ENCODE data around the gene MUC5B.

MUC5B gene

DNA sequence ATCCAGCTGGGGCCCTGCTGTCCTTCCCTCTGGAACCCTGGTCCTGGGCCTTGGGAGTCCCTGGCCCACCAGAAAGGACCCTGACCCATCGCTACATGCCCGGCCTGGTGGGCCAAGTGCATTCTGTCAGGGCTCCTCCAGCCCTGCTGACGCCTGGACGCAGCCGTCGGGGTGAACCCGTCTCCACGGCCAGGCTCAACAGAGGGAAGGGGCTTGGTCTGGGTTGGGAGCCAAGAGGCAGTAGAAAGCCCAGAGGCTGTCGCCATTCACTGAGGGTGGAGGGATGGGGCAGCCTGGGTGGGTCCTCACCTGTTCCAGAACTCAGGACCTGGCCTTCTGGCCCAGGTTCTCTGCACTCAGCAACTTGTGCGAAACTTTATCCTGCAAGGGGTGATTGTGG, 47.6 kb downstream of the MUC5B start:
- no peak for DNase-seq

DNA sequence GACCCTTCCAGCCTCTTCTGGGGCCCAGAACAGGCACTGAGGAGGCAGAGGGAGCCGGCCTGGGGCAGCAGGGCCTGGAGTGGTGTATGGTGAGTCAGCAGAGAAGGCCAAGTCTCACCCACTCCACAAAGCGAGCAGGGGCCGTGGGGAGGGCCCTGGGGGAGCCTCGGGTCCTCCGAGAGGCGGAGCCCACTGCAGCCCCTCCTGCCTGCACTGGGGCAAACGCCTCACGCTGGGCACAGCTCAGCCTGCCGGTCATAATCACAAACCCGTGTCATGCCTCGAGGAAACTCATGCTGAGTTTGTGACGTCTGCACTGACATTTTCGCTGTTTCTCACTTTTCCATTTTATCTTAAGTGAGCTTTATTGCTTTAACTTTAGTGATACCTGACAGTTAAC, 48.1 kb downstream of the MUC5B start:
- DNase-seq, result no peak

DNA sequence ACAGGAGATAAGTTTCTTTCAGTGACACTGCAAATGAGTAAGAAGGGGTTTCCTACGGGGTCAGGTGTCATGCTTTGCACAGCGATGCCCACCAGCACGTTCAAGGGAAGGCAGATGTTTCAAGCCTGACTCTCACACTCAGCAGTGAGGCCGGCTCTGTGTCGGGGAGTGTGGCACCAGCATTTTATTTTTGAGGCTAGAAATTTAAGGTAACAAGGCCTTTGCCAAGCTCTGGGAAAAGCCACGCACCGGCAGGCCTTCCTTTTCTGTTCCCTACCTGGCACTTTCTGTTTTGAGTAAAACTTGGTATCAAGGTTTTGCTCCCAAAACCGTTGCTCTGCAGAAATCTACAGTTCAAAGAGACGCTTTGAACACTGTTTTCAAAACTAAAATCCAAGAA, 48.5 kb downstream of the MUC5B start:
- no peak for DNase-seq

GRCh38 chr11:1271927-1272326, 49.1 kb downstream of the MUC5B start:
- DNase-seq, result no peak

- no peak for DNase-seq
Measured at GRCh38 chr11:1272531-1272930, 49.7 kb downstream of the MUC5B start.

DNA sequence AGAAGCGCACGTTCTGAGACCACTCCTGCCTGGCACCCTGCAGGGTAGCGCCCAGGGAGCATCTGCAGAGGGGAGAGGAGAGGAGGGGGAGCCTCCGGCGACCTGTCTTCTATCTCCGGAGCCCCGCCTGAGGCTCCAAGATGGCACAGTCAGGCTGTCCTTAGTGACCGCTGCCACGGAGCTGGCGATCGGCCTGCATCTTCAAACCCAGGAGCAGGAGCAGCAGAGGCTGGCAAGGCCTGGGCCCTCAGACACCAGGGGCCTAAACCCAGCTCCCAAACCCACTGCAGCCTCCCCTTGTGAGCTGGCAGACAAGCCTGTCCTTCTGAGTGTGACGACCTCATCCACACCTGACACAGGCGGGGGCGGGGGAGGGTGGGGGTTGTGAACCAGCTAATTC, 51.6 kb downstream of the MUC5B start:
- no peak for DNase-seq

- DNase-seq, result no peak
Measured at GRCh38 chr11:1275021-1275420, 52.2 kb downstream of the MUC5B start.

DNA sequence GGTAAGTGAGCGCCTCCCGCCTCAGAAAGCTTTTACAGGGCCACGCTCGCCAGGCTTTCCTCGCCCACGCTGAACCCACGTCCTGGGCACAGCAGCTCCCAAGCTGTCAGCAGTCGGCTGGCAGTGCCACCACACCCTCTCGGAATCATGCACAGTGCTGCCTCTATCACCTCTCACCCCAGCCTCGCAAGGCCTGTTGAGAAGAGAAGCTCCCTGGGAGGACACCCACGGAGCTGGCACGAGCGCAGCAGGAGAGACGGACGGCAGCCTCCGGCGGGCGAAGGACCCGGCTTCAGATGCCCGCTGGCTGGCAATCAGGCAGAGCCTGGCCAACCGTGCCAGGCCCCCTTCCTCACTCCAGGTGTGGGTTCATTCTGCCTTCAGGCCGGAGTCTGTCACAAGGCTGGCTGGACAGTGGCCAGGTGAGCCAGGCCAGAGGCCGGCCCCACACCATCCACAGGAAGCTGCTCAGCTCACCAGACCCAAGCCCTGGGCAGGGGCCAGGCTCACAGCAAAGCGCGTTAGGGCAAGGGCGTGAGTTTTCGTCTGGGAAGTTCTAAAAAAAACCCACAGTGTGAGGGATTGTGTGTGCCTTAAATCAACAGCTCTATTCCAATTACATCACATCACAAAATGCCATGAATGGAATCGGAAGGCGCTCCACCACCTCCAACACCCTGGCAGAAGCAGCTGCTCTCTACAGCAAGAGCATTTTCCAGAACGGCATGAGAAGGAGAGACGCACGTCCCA, 53.4 kb downstream of the MUC5B start:
- no peak for DNase-seq

GRCh38 chr11:1276866-1277615, 54.2 kb downstream of the MUC5B start:
- DNase-seq, result no peak

- no peak for DNase-seq
Measured at GRCh38 chr11:1277936-1278512, 55.2 kb downstream of the MUC5B start.

GRCh38 chr11:1278766-1279673, 56.2 kb downstream of the MUC5B start:
- no peak for DNase-seq

DNA sequence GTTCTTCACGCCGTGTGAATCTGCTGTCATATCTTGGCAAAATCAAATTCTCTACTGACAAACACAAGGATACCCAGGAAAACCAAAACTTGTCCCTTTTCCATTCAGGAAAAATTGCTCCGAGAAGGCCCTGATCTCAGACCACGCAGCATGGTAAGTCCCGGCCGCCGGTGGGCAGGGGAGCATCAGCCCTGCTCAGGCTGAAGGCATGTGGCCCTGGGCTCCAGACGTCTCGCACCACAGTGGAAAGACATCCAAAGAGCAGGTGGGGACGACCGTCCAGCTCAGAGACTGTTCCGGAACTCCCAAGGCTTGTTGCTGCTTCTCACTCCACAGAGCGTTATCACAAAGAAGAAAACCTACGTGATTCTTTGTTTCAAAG, 56.8 kb downstream of the MUC5B start:
- DNase-seq, result no peak

- no peak for DNase-seq
Measured at GRCh38 chr11:1280116-1281035, 57.5 kb downstream of the MUC5B start.

DNA sequence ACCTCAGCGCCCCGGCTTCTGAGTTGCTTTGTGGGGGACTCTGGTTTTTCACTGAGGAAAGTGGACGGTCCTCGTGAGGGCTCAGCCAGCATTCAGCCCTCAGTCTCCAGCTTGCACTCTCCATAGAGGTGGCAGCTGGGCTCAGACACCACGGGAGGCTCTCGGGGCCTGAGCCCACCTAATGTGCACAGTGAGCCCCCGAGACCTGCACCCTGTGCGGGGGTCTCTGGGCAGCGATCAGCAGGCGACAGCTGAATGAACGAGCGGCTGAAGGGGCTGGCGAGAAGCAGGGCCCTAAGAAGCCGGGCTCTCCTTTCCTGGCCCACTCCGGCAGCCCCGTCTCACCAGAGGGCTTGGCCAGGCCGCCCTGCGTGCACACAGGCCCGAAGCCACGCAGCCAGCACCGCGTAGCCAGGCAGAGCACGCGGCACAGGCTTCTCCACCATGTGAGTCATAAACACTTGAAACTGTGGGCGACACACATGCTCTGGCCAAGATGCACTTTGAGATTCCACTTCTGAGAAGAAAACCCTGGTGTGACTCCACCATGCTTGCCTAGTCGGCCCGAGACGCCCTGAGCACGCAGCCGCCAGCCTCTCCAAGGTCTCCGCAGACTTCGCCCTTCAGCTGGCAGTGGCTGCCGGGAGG, 58.6 kb downstream of the MUC5B start:
- no peak for DNase-seq

GRCh38 chr11:1281974-1282365, 59.1 kb downstream of the MUC5B start:
- no peak for DNase-seq

DNA sequence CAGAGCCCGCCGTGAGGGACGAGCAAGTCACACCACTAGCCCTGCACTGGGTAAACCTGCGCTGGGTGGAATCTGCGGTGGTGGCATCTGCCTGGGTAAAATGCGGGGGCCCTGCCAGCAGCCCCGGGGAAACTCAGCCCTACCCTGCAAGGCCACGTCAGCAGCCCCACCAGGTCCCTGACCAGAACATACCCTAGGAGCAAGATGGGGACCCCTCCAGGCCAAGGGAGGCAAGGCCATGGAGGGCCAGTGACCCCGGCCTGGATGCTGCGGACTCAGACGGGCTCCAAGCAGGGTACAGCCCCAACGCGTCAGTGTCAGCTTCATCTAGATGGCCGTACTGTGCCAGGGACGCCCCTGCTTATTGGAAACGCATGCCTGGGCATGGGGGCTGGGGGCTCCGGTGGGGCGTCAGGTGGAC, 60.2 kb downstream of the MUC5B start:
- no peak for DNase-seq

DNA sequence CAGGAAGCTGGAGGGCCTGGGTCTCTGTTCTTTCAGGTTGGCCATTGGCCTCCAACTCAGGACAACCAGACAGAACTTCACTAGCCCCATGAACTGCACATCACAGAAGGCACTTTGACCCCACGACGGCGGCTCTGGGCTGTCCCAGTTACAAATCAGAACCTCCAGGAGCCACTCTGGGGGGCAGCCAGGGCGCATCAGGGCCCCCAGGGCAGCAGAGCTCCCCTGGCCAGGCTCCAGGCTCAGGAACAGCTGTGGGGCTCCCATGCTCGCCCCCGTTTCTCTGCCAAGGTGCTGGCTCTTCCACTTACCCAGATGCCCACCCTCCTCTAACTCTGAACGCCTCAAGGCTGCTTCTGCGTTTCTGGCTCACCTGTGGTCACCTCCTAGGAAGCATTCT, 61.0 kb downstream of the MUC5B start:
- DNase-seq, result no peak

GRCh38 chr11:1285316-1285744, 62.5 kb downstream of the MUC5B start:
- no peak for DNase-seq

- DNase-seq, result no peak
Measured at GRCh38 chr11:1285876-1286275, 63.0 kb downstream of the MUC5B start.

- no peak for DNase-seq
Measured at GRCh38 chr11:1287928-1288327, 65.1 kb downstream of the MUC5B start.

DNA sequence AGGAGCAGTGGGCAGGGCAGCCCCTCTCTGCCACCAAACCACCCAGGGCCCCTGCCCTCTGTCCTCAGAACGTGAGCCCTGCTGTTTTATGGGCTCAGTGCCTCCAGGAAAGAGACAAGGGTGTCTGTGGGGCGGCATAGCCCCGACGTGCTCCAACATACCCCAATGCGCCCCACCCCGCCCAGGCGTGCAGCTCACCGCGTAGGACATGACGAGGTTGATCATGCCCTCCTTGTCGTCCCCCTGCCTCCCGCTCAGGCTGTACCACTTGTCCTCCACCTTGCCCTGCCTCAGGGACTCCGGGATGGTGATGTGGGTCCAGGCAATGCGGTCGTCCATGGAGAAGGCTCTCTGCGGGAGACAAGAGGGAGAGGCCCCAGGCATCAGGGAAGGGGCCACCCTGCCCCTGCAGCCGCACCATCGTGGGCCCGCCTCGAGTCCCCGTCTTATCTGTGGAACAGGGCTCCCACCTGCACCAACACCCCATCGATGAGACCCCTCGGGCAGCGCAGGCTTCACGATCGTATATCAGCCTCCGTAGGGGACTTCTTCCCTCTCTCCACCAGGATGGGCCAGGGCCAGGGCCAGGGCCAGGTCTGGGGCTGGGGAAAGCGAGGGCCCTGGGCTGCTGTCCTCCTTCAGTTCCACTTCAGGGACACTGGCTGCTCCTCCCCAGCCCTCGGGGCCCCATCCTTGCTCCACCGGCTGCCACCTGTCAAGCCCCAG, 65.7 kb downstream of the MUC5B start:
- DNase-seq, result no peak
